ENCODE results near the gene TMCO4. TPM values are rescaled to one million over a fixed set of nuclear protein-coding genes. Genes with fewer than 3 reads are reported as not detected.

Gene TMCO4
- total and polyA plus RNA-seq, 11 donors = 6.3 to 14.3 (median 7.6) TPM

- ATAC-seq (no peak), DNase-seq (no peak)
- no peak overlapping the region for H3K4me3 ChIP-seq
- 67 to 83% (median 75%) methylated on average over 15 of the region's 15 CpGs for WGBS, 4 donors
- H3K4me1 ChIP-seq = no peaks in the 10 kb centered on the region
- no peaks in the 10 kb centered on the region for H3K9me3 ChIP-seq
- no peak overlapping the region for H3K27ac ChIP-seq
- no peak for TF ChIP-seq CTCF (IDR thresholded peaks at IDR 0.05)
- no peak for TF ChIP-seq POLR2A (IDR thresholded peaks at IDR 0.05)
- intact Hi-C loops (cut with DNase I) = no loop called here
- H3K36me3 ChIP-seq = no peaks in the 10 kb centered on the region
- no peaks in the 10 kb centered on the region for H3K27me3 ChIP-seq
Observed at GRCh38 chr1:19815801-19816736, 16.4 kb upstream of the TMCO4 start.

GRCh38 chr1:19814681-19815503 lies 15.2 kb upstream of the TMCO4 start, which contains the start of gene RNF186:
Gene RNF186 (minus strand): TSS chr1:19815283. CDS start chr1:19815101, 182 bp downstream.
- H3K4me1 ChIP-seq = no peaks in the 10 kb centered on the region
- H3K27ac ChIP-seq = no peak within 1 kb of the TSS
- no peak within 1 kb of the TSS for H3K4me3 ChIP-seq
- ATAC-seq = peak in 1 of 4 donors; percentile 36
- H3K36me3 ChIP-seq = no peaks in the 10 kb centered on the region
- TF ChIP-seq CTCF (IDR thresholded peaks at IDR 0.05) = no peak
- TF ChIP-seq POLR2A (IDR thresholded peaks at IDR 0.05) = no peak
- no peak for DNase-seq
- H3K27me3 ChIP-seq = no peaks in the 10 kb centered on the region
- H3K9me3 ChIP-seq = no peaks in the 10 kb centered on the region
- intact Hi-C loops (cut with DNase I) = loop anchor here in 1 of 10 donors (5.0 kb wide), 1 partner anchor 98 kb away; no protein-coding TSS in a partner anchor
- WGBS, 4 donors = 83 to 88% (median 84%) methylated on average over 18 to 22 of the region's 22 CpGs

GRCh38 chr1:19814244-19814661 lies 14.5 kb upstream of the TMCO4 start:
- H3K27me3 ChIP-seq = no peaks in the 10 kb centered on the region
- ATAC-seq = no peak
- no peak overlapping the region for H3K4me3 ChIP-seq
- TF ChIP-seq POLR2A (IDR thresholded peaks at IDR 0.05) (no peak), CTCF (IDR thresholded peaks at IDR 0.05) (no peak)
- no peaks in the 10 kb centered on the region for H3K4me1 ChIP-seq
- peaks cover 0 to 2% (median 0%) of the 10 kb centered on the region in 12 donors for H3K9me3 ChIP-seq
- intact Hi-C loops (cut with DNase I) = loop anchor here in 1 of 10 donors (5.0 kb wide), 1 partner anchor 97 kb away; no protein-coding TSS in a partner anchor
- H3K27ac ChIP-seq = no peak overlapping the region
- WGBS, 4 donors = 83 to 89% (median 84%) methylated on average over 8 to 15 of the region's 15 CpGs
- no peaks in the 10 kb centered on the region for H3K36me3 ChIP-seq
- DNase-seq = no peak

GRCh38 chr1:19813643-19813960 lies 13.9 kb upstream of the TMCO4 start:
- Histone ChIP-seq H3K36me3 (no peaks in the 10 kb centered on the region), H3K4me1 (no peaks in the 10 kb centered on the region), H3K27me3 (no peaks in the 10 kb centered on the region), H3K4me3 (no peak overlapping the region), H3K27ac (no peak overlapping the region), H3K9me3 (peaks cover 0 to 6% (median 0%) of the 10 kb centered on the region in 12 donors)
- DNase-seq (no peak), ATAC-seq (no peak)
- intact Hi-C loops (cut with DNase I) = loop anchor here in 1 of 10 donors (5.0 kb wide), 1 partner anchor 96 kb away; no protein-coding TSS in a partner anchor
- TF ChIP-seq POLR2A (IDR thresholded peaks at IDR 0.05) (no peak), CTCF (IDR thresholded peaks at IDR 0.05) (no peak)
- WGBS, 4 donors = 82 to 91% (median 85%) methylated on average over 4 of the region's 4 CpGs
